Esophagus muscularis mucosa (tissue), 4 donors: ENCODE data around the gene C15orf62. TPM values are rescaled to one million over a fixed set of nuclear protein-coding genes. Genes with fewer than 3 reads are reported as not detected.

Experiments used
- DNase-seq: peaks from one replicate; pipeline ENCODE4 v3.0.0-alpha.2; 2017; ENCODE audit errors: extremely low spot score
- H3K27ac ChIP-seq, 4 donors: fragments of 200-600 bp; sonication (generic); replicated peaks in 1 of 4; 1 replicate in 3 of 4; 2 replicates in 1 of 4; pipeline ENCODE4 v1.5.1; 2016 to 2019; ENCODE audit warnings: mild to moderate bottlenecking in 1 of 4
- H3K27me3 ChIP-seq, 4 donors: fragments of 200-600 bp; sonication (generic); one replicate each; pipeline versions ENCODE4 v1.5.1 to v1.6.0; 2016 to 2019
- H3K36me3 ChIP-seq, 4 donors: fragments of 200-600 bp; sonication (generic); one replicate each; pipeline ENCODE4 v1.5.1; 2016 to 2019
- H3K4me1 ChIP-seq, 4 donors: fragments of 200-600 bp; sonication (generic); one replicate each; pipeline ENCODE4 v1.5.1; 2016 to 2019
- H3K4me3 ChIP-seq, 4 donors: fragments of 200-600 bp; sonication (generic); 1 replicate in 2 of 4; 2 replicates in 2 of 4; pipeline ENCODE4 v1.5.1; 2016 to 2019; ENCODE audit warnings: mild to moderate bottlenecking in 4 of 4, moderate library complexity in 1 of 4
- H3K9me3 ChIP-seq, 4 donors: fragments of 200-600 bp; sonication (generic); 1 replicate in 3 of 4; 2 replicates in 1 of 4; pipeline ENCODE4 v1.5.1; 2016 to 2019
- EP300 ChIP-seq: sonication (generic); formaldehyde crosslinking; IDR thresholded peaks from one replicate; pipeline ENCODE4 v1.6.1; 2017; ENCODE audit warnings: antibody characterized with exemption
- POLR2A ChIP-seq: fragments of 450-650 bp; IDR thresholded peaks from one replicate; pipeline ENCODE4 v1.6.1; 2017; ENCODE audit warnings: antibody characterized with exemption, moderate library complexity, mild to moderate bottlenecking, low read depth
- POLR2AphosphoS5 ChIP-seq, 2 donors: sonication (generic); formaldehyde crosslinking; IDR thresholded peaks; one replicate each; pipeline ENCODE4 v1.6.1; 2017; ENCODE audit warnings: antibody characterized with exemption in 2 of 2
- WGBS: methylation state at CpG from one replicate; pipeline ENCODE4 v1.1.5; 2018; 5-methylcytosine and 5-hydroxymethylcytosine counted together
- intact Hi-C: fragments of 100-400 bp; cut with DNase I; formaldehyde crosslinking; loops from one replicate; pipeline ENCODE4 v1.15.1; 2023
- total RNA-seq, 4 donors: library from RNA; depleted of rRNA; stranded (reverse); fragments of >200 nt; gene quantifications; one replicate each; pipeline versions ENCODE4 v1.1.0 to v1.2.1, GENCODE V29; 2016
- TF ChIP-seq, protein P1 (sequence below), 3 experiments: fragments of 200-600 bp in 2 of 3; fragments of 450-650 bp in 1 of 3; sonication (generic) in 2 of 3; IDR thresholded peaks; one replicate each; pipeline ENCODE4 v1.5.1; 2017 to 2019; ENCODE audit warnings: antibody characterized with exemption in 3 of 3, mild to moderate bottlenecking in 2 of 3, moderate library complexity in 1 of 3

Gene C15orf62
- total RNA-seq, 4 donors from 2014 or later = under 0.01 to 1.1 (median 0.57) TPM; not detected in 1

DNA sequence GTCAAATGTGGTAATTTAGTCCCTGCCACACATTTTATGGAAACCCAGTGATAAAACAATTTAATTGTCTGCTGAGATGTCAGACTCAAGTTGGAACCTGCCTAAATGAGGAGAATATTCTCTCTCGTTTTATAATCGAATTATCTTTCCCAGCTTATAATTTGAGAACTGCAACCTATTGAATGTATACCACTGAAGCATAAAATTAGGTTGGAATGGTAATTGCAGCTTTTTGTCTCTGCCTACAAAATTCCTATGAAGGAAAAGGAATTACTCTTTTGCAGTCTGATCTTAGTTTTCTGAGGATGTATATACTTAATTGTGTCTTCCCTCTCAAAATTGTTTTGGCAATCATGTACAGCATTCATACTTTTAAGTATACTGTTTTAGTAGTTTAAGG is 45.9 kb upstream of the C15orf62 start:
- H3K9me3 ChIP-seq = no peaks in the 10 kb centered on the region
- no peak for DNase-seq
- H3K36me3 ChIP-seq = no peaks in the 10 kb centered on the region
- no peaks in the 10 kb centered on the region for H3K4me1 ChIP-seq
- H3K27ac ChIP-seq = no peak overlapping the region
- WGBS = 85% methylated on average over 2 of the region's 2 CpGs
- TF ChIP-seq POLR2AphosphoS5 (IDR thresholded peaks at IDR 0.05) (no peak), POLR2A (no peak), EP300 (no peak)
- TF ChIP-seq, protein P1, sequence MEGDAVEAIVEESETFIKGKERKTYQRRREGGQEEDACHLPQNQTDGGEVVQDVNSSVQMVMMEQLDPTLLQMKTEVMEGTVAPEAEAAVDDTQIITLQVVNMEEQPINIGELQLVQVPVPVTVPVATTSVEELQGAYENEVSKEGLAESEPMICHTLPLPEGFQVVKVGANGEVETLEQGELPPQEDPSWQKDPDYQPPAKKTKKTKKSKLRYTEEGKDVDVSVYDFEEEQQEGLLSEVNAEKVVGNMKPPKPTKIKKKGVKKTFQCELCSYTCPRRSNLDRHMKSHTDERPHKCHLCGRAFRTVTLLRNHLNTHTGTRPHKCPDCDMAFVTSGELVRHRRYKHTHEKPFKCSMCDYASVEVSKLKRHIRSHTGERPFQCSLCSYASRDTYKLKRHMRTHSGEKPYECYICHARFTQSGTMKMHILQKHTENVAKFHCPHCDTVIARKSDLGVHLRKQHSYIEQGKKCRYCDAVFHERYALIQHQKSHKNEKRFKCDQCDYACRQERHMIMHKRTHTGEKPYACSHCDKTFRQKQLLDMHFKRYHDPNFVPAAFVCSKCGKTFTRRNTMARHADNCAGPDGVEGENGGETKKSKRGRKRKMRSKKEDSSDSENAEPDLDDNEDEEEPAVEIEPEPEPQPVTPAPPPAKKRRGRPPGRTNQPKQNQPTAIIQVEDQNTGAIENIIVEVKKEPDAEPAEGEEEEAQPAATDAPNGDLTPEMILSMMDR (IDR thresholded peaks at IDR 0.05) = no peak
- no peaks in the 10 kb centered on the region for H3K27me3 ChIP-seq
- intact Hi-C loops = no loop called here
- no peak overlapping the region for H3K4me3 ChIP-seq

DNA sequence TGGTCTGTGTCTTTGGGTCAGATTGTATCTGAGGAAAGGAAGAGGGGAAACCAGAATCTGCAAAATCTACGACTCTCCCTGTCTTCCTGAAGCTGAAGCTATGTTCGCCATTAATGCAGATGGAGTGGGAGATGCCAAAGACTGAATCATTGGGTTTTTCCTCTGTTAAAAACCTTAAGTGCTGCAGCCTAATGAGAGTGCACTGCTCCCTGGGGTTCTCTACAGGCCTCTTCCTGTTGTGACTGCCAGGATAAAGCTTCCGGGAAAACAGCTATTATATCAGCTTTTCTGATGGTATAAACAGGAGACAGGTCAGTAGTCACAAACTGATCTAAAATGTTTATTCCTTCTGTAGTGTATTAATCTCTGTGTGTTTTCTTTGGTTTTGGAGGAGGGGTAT is 38.7 kb upstream of the C15orf62 start:
- WGBS = 78% methylated on average over 3 of the region's 3 CpGs
- no peak for DNase-seq

DNA sequence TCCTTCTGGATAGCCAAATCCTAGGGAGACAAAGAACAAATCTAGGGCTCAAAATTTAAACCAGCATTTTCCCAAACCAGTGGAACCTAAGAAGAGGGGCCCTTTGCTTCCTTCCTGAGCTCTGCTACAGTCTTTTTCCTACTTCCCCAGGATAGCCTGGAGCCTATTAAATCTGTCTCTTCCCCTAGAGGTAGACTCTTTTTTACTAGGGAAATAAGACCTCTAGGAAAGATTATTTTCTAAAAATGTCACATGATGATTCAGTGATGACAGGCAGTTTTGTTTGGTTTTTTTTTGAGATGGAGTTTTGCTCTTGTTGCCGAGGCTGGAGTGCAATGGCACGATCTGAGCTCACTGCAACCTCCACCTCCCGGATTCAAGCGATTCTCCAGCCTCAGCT is 33.2 kb upstream of the C15orf62 start:
- H3K36me3 ChIP-seq = peaks cover 49 to 97% (median 86%) of the 10 kb centered on the region in 4 donors
- no peak for DNase-seq

More for the DNA sequence above, 38.7 kb upstream of the C15orf62 start:
- Histone ChIP-seq H3K4me3 (no peak overlapping the region), H3K27ac (no peak overlapping the region), H3K4me1 (no peaks in the 10 kb centered on the region), H3K9me3 (no peaks in the 10 kb centered on the region), H3K36me3 (peaks cover 12 to 54% (median 35%) of the 10 kb centered on the region in 4 donors), H3K27me3 (no peaks in the 10 kb centered on the region)
- TF ChIP-seq, protein P1 (IDR thresholded peaks at IDR 0.05) = no peak
- intact Hi-C loops = no loop called here

DNA sequence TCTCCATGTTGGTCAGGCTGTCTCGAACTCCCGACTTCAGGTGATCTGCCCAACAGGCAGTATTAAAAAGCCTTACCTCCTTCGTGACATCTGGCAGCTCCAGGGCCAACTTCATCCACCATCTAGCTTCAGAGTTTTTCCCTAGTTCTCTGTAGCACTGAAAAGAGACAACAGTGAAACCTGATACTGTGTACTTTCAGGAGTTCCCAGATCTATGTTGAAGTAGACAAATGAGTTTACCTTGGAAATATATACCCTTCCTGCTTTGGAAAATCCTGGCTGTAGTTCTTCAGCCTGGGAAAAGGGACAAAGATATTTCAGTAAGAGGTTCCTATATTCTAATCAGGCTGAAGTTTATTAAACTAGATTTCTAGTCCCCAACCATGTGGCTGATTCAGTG is 32.7 kb upstream of the C15orf62 start:
- Histone ChIP-seq H3K36me3 (peaks cover 51 to 97% (median 89%) of the 10 kb centered on the region in 4 donors), H3K4me1 (no peaks in the 10 kb centered on the region), H3K27ac (no peak overlapping the region), H3K27me3 (no peaks in the 10 kb centered on the region), H3K4me3 (no peak overlapping the region), H3K9me3 (no peaks in the 10 kb centered on the region)
- TF ChIP-seq POLR2AphosphoS5 (IDR thresholded peaks at IDR 0.05) (no peak), POLR2A (no peak), EP300 (no peak)
- TF ChIP-seq, protein P1 (IDR thresholded peaks at IDR 0.05) = no peak
- 89% methylated on average over 3 of the region's 3 CpGs for WGBS
- no peak for DNase-seq
- intact Hi-C loops = no loop called here

More for the DNA sequence above, 33.2 kb upstream of the C15orf62 start:
- H3K27ac ChIP-seq = no peak overlapping the region
- WGBS = 91% methylated on average over 4 of the region's 4 CpGs
- no peaks in the 10 kb centered on the region for H3K4me1 ChIP-seq
- TF ChIP-seq EP300 (no peak), POLR2A (no peak), POLR2AphosphoS5 (IDR thresholded peaks at IDR 0.05) (no peak)
- TF ChIP-seq, protein P1 (IDR thresholded peaks at IDR 0.05) = no peak
- intact Hi-C loops = no loop called here
- H3K4me3 ChIP-seq = no peak overlapping the region
- H3K27me3 ChIP-seq = no peaks in the 10 kb centered on the region
- H3K9me3 ChIP-seq = no peaks in the 10 kb centered on the region

DNA sequence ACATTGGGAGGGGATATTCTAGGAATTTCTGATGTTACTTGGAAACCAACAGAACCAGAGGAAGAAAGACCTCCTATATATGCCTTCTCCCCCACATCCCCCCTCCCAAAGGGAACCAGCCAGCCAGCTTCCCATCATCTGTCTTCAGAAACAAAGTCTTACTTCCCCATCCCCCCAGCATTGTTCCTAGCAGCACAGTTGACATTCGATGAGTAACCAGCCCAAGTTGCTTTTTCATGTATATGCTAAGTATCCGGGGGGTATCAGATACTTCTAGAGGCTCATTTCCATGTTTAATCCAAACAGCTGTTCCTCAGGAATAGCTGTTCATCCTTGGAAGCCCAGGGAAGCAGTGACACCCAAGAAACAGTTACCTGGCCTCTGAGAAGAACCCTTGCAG is 30.7 kb upstream of the C15orf62 start:
- WGBS = 58% methylated on average over 2 of the region's 2 CpGs

More for the DNA sequence above, 30.7 kb upstream of the C15orf62 start:
- no peak for TF ChIP-seq POLR2A
- no peak for TF ChIP-seq EP300
- TF ChIP-seq POLR2AphosphoS5 (IDR thresholded peaks at IDR 0.05) = no peak
- TF ChIP-seq, protein P1 (IDR thresholded peaks at IDR 0.05) = no peak
- H3K36me3 ChIP-seq = peaks cover 69 to 99% (median 92%) of the 10 kb centered on the region in 4 donors
- H3K27me3 ChIP-seq = no peaks in the 10 kb centered on the region
- intact Hi-C loops = no loop called here
- H3K27ac ChIP-seq = no peak overlapping the region
- no peak for DNase-seq
- H3K4me1 ChIP-seq = no peaks in the 10 kb centered on the region
- no peak overlapping the region for H3K4me3 ChIP-seq
- H3K9me3 ChIP-seq = no peaks in the 10 kb centered on the region
